K562 (cell line): ENCODE results near the gene DDX18. TPM values are rescaled to one million over a fixed set of nuclear protein-coding genes. Genes with fewer than 3 reads are reported as not detected.

ENCODE experiments used
- BACH1 ChIP-seq: fragments of 200-800 bp; sonication (Bioruptor generic); IDR thresholded peaks from 2 replicates; pipeline ENCODE4 v1.6.1; 2016; ENCODE audit warnings: missing genetic modification characterization, missing compliant biosample characterization
- CTCF ChIP-seq, 3 experiments: IDR thresholded peaks in 2 of 3; conservative IDR thresholded peaks in 1 of 3; 2 replicates each; pipeline ENCODE4 v1.5.1; 2011 to 2012; ENCODE audit warnings: low read length in 3 of 3, mild to moderate bottlenecking in 3 of 3, control low read depth in 2 of 3, improper control_type of control experiment in 1 of 3, inconsistent platforms in 1 of 3, low read depth in 1 of 3, mixed read lengths in 1 of 3, moderate library complexity in 1 of 3; ENCODE audit not compliant: insufficient read depth in 2 of 3
- E2F6 ChIP-seq, 2 experiments: IDR thresholded peaks; 2 replicates each; pipeline ENCODE4 v1.6.1; 2011; ENCODE audit warnings: borderline replicate concordance in 1 of 2, control low read depth in 1 of 2, low read depth in 1 of 2, low read length in 1 of 2, mild to moderate bottlenecking in 1 of 2, mixed read lengths in 1 of 2, moderate library complexity in 1 of 2; ENCODE audit not compliant: insufficient read depth in 1 of 2, insufficient read length in 1 of 2, poor library complexity in 1 of 2, severe bottlenecking in 1 of 2; ENCODE audit errors: extremely low read depth in 1 of 2
- EGR1 ChIP-seq: fragments of 450-650 bp; conservative IDR thresholded peaks from 2 replicates; pipeline ENCODE4 v1.6.1; 2017; ENCODE audit warnings: mild to moderate bottlenecking
- ETV6 ChIP-seq, 3 experiments: fragments of 150-350 bp in 1 of 3; sonication (generic) in 1 of 3; formaldehyde crosslinking in 1 of 3; IDR thresholded peaks; 2 replicates each; pipeline versions ENCODE4 v1.6.1 to v1.8.0; 2014 to 2022; ENCODE audit warnings: borderline replicate concordance in 2 of 3, low read depth in 2 of 3, antibody characterized with exemption in 1 of 3, low read length in 1 of 3, mild to moderate bottlenecking in 1 of 3, missing genetic modification reagents in 1 of 3
- FOXM1 ChIP-seq, 2 experiments: fragments of 450-650 bp in 1 of 2; sonication (generic) in 1 of 2; formaldehyde crosslinking in 1 of 2; IDR thresholded peaks; 2 replicates each; pipeline versions ENCODE4 v1.6.1 to v1.9.0; 2017 to 2022; ENCODE audit warnings: low read depth in 2 of 2, mild to moderate bottlenecking in 2 of 2, missing genetic modification reagents in 1 of 2, moderate library complexity in 1 of 2
- MXD1 ChIP-seq: fragments of 250-450 bp; sonication (Bioruptor Pico); IDR thresholded peaks from 2 replicates; pipeline ENCODE4 v1.8.0; 2021; ENCODE audit warnings: borderline replicate concordance, mild to moderate bottlenecking, moderate library complexity; ENCODE audit not compliant: poor library complexity, severe bottlenecking
- NCOA4 ChIP-seq: fragments of 450-650 bp; IDR thresholded peaks from 2 replicates; pipeline ENCODE4 v1.6.1; 2018; ENCODE audit warnings: mild to moderate bottlenecking; ENCODE audit not compliant: partially characterized antibody
- NFATC3 ChIP-seq: fragments of 450-650 bp; IDR thresholded peaks from 2 replicates; pipeline ENCODE4 v1.6.1; 2017; ENCODE audit warnings: mild to moderate bottlenecking
- PHF8 ChIP-seq: fragments of 200-600 bp; sonication (generic); IDR thresholded peaks from 2 replicates; pipeline ENCODE4 v1.6.1; 2012; ENCODE audit warnings: mixed run types, mild to moderate bottlenecking, inconsistent platforms, low read length, moderate library complexity, borderline replicate concordance
- PPARD ChIP-seq: fragments of 250-450 bp; sonication (Bioruptor Pico); IDR thresholded peaks from 2 replicates; pipeline ENCODE4 v1.8.0; 2022; ENCODE audit warnings: inconsistent platforms, mild to moderate bottlenecking, moderate library complexity
- SFPQ ChIP-seq: fragments of 200-400 bp; formaldehyde crosslinking; IDR thresholded peaks from 2 replicates; pipeline ENCODE4 v1.6.1; 2017; ENCODE audit warnings: mild to moderate bottlenecking, low read depth, low read length, moderate library complexity
- SMAD4 ChIP-seq: fragments of 250-450 bp; sonication (Bioruptor Pico); conservative IDR thresholded peaks from 2 replicates; pipeline ENCODE4 v1.8.0; 2021; ENCODE audit warnings: inconsistent platforms, mild to moderate bottlenecking, moderate library complexity
- TAF7 ChIP-seq: fragments of 450-650 bp; IDR thresholded peaks from 2 replicates; pipeline ENCODE4 v1.6.1; 2016; ENCODE audit warnings: missing genetic modification characterization, missing compliant biosample characterization
- TBL1XR1 ChIP-seq, 2 experiments: IDR thresholded peaks; 2 replicates each; pipeline ENCODE4 v1.6.1; 2012; ENCODE audit warnings: improper control_type of control experiment in 2 of 2, low read length in 2 of 2, mild to moderate bottlenecking in 1 of 2
- TBP ChIP-seq: optimal IDR thresholded peaks from 2 replicates; pipeline ENCODE3; 2011; ENCODE audit warnings: low read depth, low read length, improper control_type of control experiment
- ZBED1 ChIP-seq: IDR thresholded peaks from 2 replicates; pipeline ENCODE4 v1.6.1; 2014
- ZFP36 ChIP-seq: fragments of 150-350 bp; IDR thresholded peaks from 2 replicates; pipeline ENCODE4 v1.6.1; 2018; ENCODE audit warnings: low read length, low read depth; ENCODE audit not compliant: partially characterized antibody
- ZNF780A ChIP-seq: fragments of 250-450 bp; sonication (Bioruptor Pico); IDR thresholded peaks from 2 replicates; pipeline ENCODE4 v1.5.0; 2021; ENCODE audit warnings: mild to moderate bottlenecking
- polyA plus RNA-seq, 8 experiments: library from polyadenylated mRNA; depleted of rRNA in 4 of 8; stranded (reverse) in 5 of 8; unstranded in 3 of 8; fragments of >200 nt; fragmentation: Nextera tagmentation in 2 of 8; fragmentation: Illumina TruSeq in 1 of 8; extraction: Ambion mirVana in 2 of 8; extraction: Trizol in 1 of 8; gene quantifications; 2 replicates each; pipeline versions ENCODE4 v1.2.1 to v1.2.3, GENCODE V29; 2011 to 2014; ENCODE audit warnings: inconsistent platforms in 1 of 8, missing spikeins in 1 of 8
- total RNA-seq, 7 experiments: library from RNA; depleted of rRNA in 6 of 7; stranded (reverse); fragments of >200 nt in 6 of 7; fragmentation: Illumina TruSeq in 2 of 7; extraction: Trizol in 2 of 7; gene quantifications; 2 replicates each; pipeline versions ENCODE4 v1.2.1 to v1.2.3, GENCODE V29; 2011 to 2021; ENCODE audit warnings: low replicate concordance in 1 of 7

DDX18 gene
- total and polyA plus RNA-seq, 9 of the 15 experiments (the other 6 are each of a cell fraction or from before 2014, with no cell fraction given), result 67.9 to 156 (median 116) TPM

GRCh38 chr2:117814417-117815264 lies at the start of gene DDX18 (continued):
- TF ChIP-seq ETV6 (IDR thresholded peaks at IDR 0.05; ENCODE audit: borderline replicate concordance in 1 of 2, low read depth in 2 of 2, low read length in 1 of 2) (peak in 1 of 2 experiments; percentile 82; a peak in 2 of 4 replicates), ETV6 (CRISPR knock-in tag; IDR thresholded peaks at IDR 0.05; ENCODE audit: borderline replicate concordance) (peak; percentile 78; the same call in 1 of the 2 replicates), PPARD (no peak), NFATC3 (no peak), NCOA4 (no peak), ZFP36 (peak; percentile 29), E2F6 (IDR thresholded peaks at IDR 0.05; ENCODE audit: borderline replicate concordance in 1 of 2, extremely low read depth in 1 of 2, insufficient read depth in 1 of 2, insufficient read length in 1 of 2, low read depth in 1 of 2, low read length in 1 of 2, poor library complexity in 1 of 2, severe bottlenecking in 1 of 2) (peak in 1 of 2 experiments; percentile 43), CTCF (IDR thresholded peaks at IDR 0.05 in 2 of 3, conservative IDR thresholded peaks at IDR 0.05 in 1 of 3; ENCODE audit: insufficient read depth in 2 of 3, low read depth in 1 of 3, low read length in 3 of 3) (peak; percentile 99 to 100 (median 100)), ZNF780A (CRISPR knock-in tag) (no peak), PHF8 (peak; percentile 94), MXD1 (CRISPR knock-in tag) (peak; percentile 88), EGR1 (no peak), SMAD4 (CRISPR knock-in tag) (peak; percentile 39; the same call in 1 of the 2 replicates), FOXM1 (IDR thresholded peaks at IDR 0.05; ENCODE audit: low read depth) (peak; percentile 47; the same call in 1 of the 2 replicates), FOXM1 (CRISPR knock-in tag; IDR thresholded peaks at IDR 0.05; ENCODE audit: low read depth) (no peak), BACH1 (tag) (no peak), SFPQ (no peak), TAF7 (tag) (0 out of 2 replicates have a peak, but pooled peaks have one; percentile 38), ZBED1 (no peak), TBL1XR1 (IDR thresholded peaks at IDR 0.05; ENCODE audit: low read length in 2 of 2) (peak; percentile 67 to 86; a peak in 2 of 4 replicates), TBP (peak; percentile 65)
